Fibroblast of lung (primary cell): Measurements from ENCODE around the gene TMEM178B.

ENCODE experiments used
- CTCF ChIP-seq, 2 donors: IDR thresholded peaks in 1 of 2; conservative IDR thresholded peaks in 1 of 2; 1 replicate in 1 of 2; 2 replicates in 1 of 2; pipeline ENCODE4 v1.5.1; 2011 to 2012; ENCODE audit warnings: low read length in 2 of 2, control low read depth in 1 of 2, inconsistent platforms in 1 of 2, low read depth in 1 of 2, mild to moderate bottlenecking in 1 of 2
- EZH2 ChIP-seq: IDR thresholded peaks from 2 replicates; pipeline ENCODE4 v1.5.1; 2012; ENCODE audit warnings: low read length, control low read depth, mild to moderate bottlenecking; ENCODE audit errors: missing control alignments

DNA sequence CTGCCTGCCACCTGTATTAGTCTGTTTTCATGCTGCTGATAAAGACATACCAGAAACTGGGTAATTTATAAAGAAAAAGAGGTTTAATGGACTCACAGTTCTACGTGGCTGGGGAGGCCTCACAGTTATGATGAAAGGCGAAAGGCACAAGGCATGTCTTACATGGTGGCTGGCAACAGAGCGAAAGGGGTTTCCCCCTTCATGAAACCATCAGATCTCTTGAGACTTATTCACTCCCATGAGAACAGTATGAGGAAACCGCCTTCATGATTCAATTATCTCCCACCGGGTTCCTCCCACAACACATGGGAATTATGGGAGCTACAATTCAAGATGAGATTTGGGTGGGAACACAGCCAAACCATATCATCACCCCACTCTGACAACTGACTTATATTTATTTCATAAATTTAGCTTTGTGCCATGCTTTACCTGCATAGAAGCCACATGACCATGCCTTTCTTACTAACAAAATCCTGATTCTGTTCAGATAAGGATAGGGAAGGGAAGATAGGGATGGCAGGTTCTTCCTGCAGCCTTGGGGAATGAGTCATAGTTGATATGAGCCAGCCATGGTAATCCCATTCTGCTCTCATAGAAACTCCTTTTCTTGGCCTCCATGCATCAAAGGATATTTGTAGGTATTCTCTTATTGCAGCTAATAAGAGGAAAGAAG is 286.0 kb downstream of the TMEM178B start:
- no peak for TF ChIP-seq CTCF (conservative IDR thresholded peaks at IDR 0.05 in 1 of 2, IDR thresholded peaks at IDR 0.05 in 1 of 2; ENCODE audit: low read depth in 1 of 2, low read length in 2 of 2)
- no peak for TF ChIP-seq EZH2
